Measurements from ENCODE around the gene MEF2C. TPM values are rescaled to one million over a fixed set of nuclear protein-coding genes. Genes with fewer than 3 reads are reported as not detected.

MEF2C gene
- total RNA-seq, 4 donors from 2014 or later: 45.6 to 92.0 (median 54.4) TPM

DNA sequence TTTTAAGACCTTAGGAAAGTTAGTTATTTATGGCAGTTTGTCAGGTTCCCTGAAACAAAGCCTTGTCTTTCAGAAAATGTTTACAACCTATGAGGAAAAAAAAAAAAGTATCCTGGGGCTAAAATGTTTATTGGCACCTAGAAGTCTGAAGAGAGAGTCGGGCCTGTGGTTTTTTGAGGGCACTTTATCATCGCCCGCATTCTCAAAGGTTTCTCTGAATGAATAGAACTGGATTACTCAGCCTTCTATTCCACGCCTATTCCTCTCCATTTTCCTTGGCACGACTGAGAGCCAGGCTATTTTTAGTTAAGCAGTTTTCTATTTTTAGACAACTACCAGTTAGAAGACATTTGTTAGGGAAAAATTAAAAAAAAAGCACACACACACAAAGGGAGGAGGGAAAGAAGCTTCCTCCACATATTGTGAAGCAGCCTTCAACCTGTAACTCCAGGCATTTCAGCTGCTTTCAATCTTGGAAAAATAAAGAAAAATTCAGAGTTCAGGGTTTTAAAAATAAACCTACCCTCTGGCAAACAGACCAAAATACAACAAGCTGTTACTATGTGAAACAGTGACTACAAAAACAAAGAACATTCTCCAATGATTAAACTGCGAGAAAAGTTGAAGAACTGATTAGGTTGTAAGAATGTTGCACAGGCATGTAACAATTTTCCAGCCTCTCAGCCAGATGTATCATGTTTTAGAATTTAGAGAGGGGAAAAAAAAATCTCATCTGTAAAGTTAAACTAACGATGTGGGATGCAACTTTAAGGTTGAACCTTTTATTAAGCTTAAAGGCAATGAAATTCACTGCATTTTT lies 97.0 kb downstream of the MEF2C start:
- TF ChIP-seq, protein P1, sequence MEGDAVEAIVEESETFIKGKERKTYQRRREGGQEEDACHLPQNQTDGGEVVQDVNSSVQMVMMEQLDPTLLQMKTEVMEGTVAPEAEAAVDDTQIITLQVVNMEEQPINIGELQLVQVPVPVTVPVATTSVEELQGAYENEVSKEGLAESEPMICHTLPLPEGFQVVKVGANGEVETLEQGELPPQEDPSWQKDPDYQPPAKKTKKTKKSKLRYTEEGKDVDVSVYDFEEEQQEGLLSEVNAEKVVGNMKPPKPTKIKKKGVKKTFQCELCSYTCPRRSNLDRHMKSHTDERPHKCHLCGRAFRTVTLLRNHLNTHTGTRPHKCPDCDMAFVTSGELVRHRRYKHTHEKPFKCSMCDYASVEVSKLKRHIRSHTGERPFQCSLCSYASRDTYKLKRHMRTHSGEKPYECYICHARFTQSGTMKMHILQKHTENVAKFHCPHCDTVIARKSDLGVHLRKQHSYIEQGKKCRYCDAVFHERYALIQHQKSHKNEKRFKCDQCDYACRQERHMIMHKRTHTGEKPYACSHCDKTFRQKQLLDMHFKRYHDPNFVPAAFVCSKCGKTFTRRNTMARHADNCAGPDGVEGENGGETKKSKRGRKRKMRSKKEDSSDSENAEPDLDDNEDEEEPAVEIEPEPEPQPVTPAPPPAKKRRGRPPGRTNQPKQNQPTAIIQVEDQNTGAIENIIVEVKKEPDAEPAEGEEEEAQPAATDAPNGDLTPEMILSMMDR (IDR thresholded peaks at IDR 0.05; ENCODE audit: low read depth): no peak

GRCh38 chr5:88782571-88782970 lies 100.4 kb downstream of the MEF2C start:
- TF ChIP-seq, protein P1 (IDR thresholded peaks at IDR 0.05; ENCODE audit: low read depth): no peak

DNA sequence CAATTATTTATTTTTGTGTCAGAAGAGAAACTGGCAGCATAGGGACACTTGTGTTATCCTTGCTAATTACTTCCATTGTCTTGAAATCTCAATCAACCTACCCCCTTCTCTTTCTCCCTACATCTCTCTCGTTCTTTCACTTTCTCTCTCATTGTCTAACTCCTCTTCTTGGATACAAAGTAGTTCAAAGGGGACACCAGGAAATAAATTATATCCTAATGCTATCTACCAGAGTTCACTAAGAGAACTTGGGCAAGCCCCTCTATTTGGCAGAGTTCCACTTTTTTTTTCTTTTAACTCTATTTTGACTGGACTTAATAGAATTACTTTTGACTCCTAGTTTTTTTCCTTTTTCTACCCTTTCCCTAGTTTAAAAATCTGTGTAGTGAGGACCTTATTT lies 102.2 kb downstream of the MEF2C start:
- TF ChIP-seq, protein P1 (IDR thresholded peaks at IDR 0.05; ENCODE audit: low read depth): no peak

GRCh38 chr5:88778736-88779135 lies 104.2 kb downstream of the MEF2C start:
- TF ChIP-seq, protein P1 (IDR thresholded peaks at IDR 0.05; ENCODE audit: low read depth): no peak

DNA sequence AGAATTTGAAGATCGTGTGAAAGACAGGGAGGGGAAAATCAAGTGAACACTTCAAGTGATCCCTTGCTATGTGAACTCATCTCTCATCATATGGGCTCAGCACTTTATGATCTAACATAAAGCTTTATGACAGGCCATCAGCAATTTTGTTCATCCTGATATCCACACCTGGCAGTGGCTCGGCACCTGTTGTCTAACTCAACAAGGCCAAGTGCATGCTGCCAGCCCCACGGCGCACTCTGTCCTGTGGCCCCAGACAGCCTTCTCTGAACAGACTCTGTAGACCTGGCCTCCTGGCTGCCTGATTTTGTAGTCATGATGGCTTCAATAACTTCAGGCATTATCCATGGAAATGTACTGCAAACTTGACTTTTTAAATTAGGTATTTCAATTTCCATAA lies 106.3 kb downstream of the MEF2C start:
- TF ChIP-seq, protein P1 (IDR thresholded peaks at IDR 0.05; ENCODE audit: low read depth): no peak

DNA sequence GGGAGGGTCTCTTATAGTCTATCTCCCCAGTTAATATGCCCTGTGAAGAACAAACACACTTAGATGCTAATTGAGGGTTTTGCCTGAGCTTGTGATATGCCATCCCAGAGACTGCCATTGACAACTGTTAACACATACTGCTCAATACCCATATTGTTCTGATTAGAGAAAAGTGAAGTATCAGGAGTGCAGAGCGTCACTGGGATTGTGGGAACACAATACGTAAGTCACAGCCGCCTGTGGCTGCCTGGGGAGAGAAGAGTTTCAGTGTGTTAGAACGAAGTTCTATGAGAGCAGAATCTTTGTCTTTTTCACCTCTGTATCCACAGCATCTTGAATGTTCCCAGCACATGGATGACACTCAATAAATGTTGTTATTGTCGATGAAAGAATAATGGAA lies 110.2 kb downstream of the MEF2C start:
- TF ChIP-seq, protein P1 (IDR thresholded peaks at IDR 0.05; ENCODE audit: low read depth): no peak

DNA sequence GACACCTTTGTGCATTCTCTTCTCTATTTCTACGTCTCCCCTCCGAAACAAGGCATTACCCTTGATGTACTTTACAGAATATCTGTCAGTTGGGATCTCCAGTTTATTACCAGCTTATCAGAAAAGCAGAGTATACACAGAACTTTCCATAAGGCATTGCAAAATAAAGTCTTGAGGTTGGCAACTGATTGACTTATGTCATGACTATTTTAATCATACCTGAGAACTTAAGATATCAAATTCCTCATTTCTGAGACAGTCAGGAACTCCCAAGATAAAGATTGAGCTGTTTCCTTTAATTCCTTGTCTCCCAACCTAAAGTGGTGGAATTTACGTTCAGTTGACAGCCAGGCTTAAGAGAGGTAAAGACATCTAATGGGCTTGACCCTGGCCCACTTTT lies 110.9 kb downstream of the MEF2C start:
- TF ChIP-seq, protein P1 (IDR thresholded peaks at IDR 0.05; ENCODE audit: low read depth): no peak

All from subcutaneous adipose tissue (tissue), 4 donors.